Panc1 (cell line): ENCODE measurements around the gene APBB1. TPM values are rescaled to one million over a fixed set of nuclear protein-coding genes. Genes with fewer than 3 reads are reported as not detected.

ENCODE experiments used
- ATAC-seq: fragments of 200-7000 bp; cut with Tn5 transposase; 2 replicates; pipeline ENCODE4 v1.9.1; 2020; ENCODE audit warnings: mild to moderate bottlenecking, moderate library complexity
- BruUV-seq: library from RNA; stranded (reverse); fragments of 400-500 nt; replicated peaks from 2 replicates; lab custom pipeline; 2021; lab: Mats Ljungman, UMichigan
- CTCF ChIA-PET: fragments of 300-600 bp; sonication (Branson Sonifier 250); formaldehyde crosslinking; loops from one replicate; lab custom pipeline; 2022; ENCODE audit warnings: antibody characterized with exemption; lab: Charles Lee
- POLR2A ChIA-PET: fragments of 300-600 bp; sonication (Branson Sonifier 250); formaldehyde crosslinking; loops from one replicate; lab custom pipeline; 2022; ENCODE audit warnings: antibody characterized with exemption; lab: Charles Lee
- DNase-seq: peaks from one replicate; pipeline ENCODE4 v3.0.0-alpha.2; 2010; ENCODE audit warnings: low read depth, low spot score
- H3K27ac ChIP-seq: 2 replicates; pipeline ENCODE4 v1.5.1; 2011; ENCODE audit warnings: mild to moderate bottlenecking, low read length, inconsistent platforms
- H3K27me3 ChIP-seq: fragments of 200-500 bp; sonication (Bioruptor generic); 2 replicates; pipeline ENCODE4 v1.6.0; 2014; ENCODE audit warnings: low read length, inconsistent platforms; ENCODE audit not compliant: control insufficient read depth, insufficient read depth
- H3K36me3 ChIP-seq: fragments of 200-500 bp; sonication (Bioruptor generic); 2 replicates; pipeline ENCODE4 v1.5.1; 2014; ENCODE audit warnings: inconsistent platforms, mild to moderate bottlenecking, low read length, moderate library complexity; ENCODE audit not compliant: control insufficient read depth, insufficient read depth
- H3K4me1 ChIP-seq: 2 replicates; pipeline ENCODE4 v1.5.1; 2011; ENCODE audit warnings: inconsistent platforms, mild to moderate bottlenecking, low read length, moderate library complexity; ENCODE audit not compliant: control insufficient read depth, insufficient read depth
- H3K4me3 ChIP-seq, 2 experiments: 2 replicates each; pipeline ENCODE4 v1.5.1; 2011 to 2012; ENCODE audit warnings: low read depth in 2 of 2, low read length in 2 of 2, mild to moderate bottlenecking in 2 of 2, inconsistent platforms in 1 of 2, moderate library complexity in 1 of 2
- H3K9me3 ChIP-seq: fragments of 200-500 bp; sonication (Bioruptor generic); 2 replicates; pipeline ENCODE4 v1.5.1; 2014; ENCODE audit warnings: low read depth, mild to moderate bottlenecking, inconsistent platforms, low read length, moderate library complexity; ENCODE audit not compliant: control insufficient read depth, insufficient read depth
- POLR2AphosphoS5 ChIP-seq: IDR thresholded peaks from 2 replicates; pipeline ENCODE4 v1.6.1; 2012; ENCODE audit warnings: mild to moderate bottlenecking, low read depth, low read length, moderate library complexity
- SIN3A ChIP-seq: IDR thresholded peaks from 2 replicates; pipeline ENCODE4 v1.6.1; 2012; ENCODE audit warnings: low read depth, mild to moderate bottlenecking, low read length, moderate library complexity, borderline replicate concordance; ENCODE audit not compliant: insufficient read depth
- TCF7L2 ChIP-seq: IDR thresholded peaks from 2 replicates; pipeline ENCODE4 v1.6.1; 2011; ENCODE audit warnings: mild to moderate bottlenecking, low read depth, low read length, inconsistent platforms
- in situ Hi-C: cut with HindIII; loops from 2 replicates; pipeline ENCODE4 v1.10.0; 2016; ENCODE audit warnings: low sequenced_read_pairs, low pct_unique_long_range_greater_than_20kb
- intact Hi-C: fragments of 100-400 bp; cut with micrococcal nuclease; formaldehyde crosslinking; loops from one replicate; pipeline ENCODE4 v1.10.0; 2022; ENCODE audit not compliant: unreplicated experiment
- total RNA-seq: library from RNA; stranded (reverse); gene quantifications from one replicate; pipeline ENCODE4 v1.2.1, GENCODE V29; 2021; ENCODE audit not compliant: unreplicated experiment
- TF ChIP-seq, protein P1 (sequence below), 2 experiments: IDR thresholded peaks; 2 replicates each; pipeline ENCODE4 v1.6.1; 2011 to 2012; ENCODE audit warnings: low read depth in 2 of 2, control low read depth in 1 of 2, low read length in 1 of 2, mild to moderate bottlenecking in 1 of 2, moderate library complexity in 1 of 2; ENCODE audit not compliant: insufficient read depth in 1 of 2
- TF ChIP-seq, protein P2 (sequence below): fragments of 450-650 bp; IDR thresholded peaks from 2 replicates; pipeline ENCODE4 v1.5.1; 2017; ENCODE audit warnings: mild to moderate bottlenecking

APBB1 gene
- total RNA-seq, 1 experiment from 2014 or later = 9.6 TPM

DNA sequence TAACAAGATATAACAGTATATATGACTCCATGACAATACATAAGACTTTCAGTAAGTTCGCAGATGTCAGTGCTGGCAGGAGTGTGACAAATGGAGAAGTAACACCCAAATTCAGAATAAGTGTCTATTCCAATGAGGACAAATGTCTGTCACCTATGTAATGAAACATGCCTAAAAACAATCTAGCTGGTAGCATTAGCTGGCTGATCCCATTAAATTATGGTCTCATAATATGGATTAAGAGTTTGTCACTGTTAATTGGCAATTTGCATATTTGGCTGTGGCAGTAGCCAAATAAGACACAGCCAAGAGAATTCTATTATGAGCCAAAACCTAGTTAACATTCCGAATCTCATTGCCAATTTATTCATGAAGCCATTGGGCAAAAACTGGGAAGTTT lies 68.4 kb downstream of the APBB1 start:
- H3K27ac ChIP-seq = no peak overlapping the region
- CTCF ChIA-PET = interaction anchor here (1.6 to 4.5 kb wide), 2 partner anchors 13 to 99 kb away, joined by 6 to 31 read pairs; no protein-coding TSS in a partner anchor
- DNase-seq (no peak), ATAC-seq (no peak)
- TF ChIP-seq, protein P1, sequence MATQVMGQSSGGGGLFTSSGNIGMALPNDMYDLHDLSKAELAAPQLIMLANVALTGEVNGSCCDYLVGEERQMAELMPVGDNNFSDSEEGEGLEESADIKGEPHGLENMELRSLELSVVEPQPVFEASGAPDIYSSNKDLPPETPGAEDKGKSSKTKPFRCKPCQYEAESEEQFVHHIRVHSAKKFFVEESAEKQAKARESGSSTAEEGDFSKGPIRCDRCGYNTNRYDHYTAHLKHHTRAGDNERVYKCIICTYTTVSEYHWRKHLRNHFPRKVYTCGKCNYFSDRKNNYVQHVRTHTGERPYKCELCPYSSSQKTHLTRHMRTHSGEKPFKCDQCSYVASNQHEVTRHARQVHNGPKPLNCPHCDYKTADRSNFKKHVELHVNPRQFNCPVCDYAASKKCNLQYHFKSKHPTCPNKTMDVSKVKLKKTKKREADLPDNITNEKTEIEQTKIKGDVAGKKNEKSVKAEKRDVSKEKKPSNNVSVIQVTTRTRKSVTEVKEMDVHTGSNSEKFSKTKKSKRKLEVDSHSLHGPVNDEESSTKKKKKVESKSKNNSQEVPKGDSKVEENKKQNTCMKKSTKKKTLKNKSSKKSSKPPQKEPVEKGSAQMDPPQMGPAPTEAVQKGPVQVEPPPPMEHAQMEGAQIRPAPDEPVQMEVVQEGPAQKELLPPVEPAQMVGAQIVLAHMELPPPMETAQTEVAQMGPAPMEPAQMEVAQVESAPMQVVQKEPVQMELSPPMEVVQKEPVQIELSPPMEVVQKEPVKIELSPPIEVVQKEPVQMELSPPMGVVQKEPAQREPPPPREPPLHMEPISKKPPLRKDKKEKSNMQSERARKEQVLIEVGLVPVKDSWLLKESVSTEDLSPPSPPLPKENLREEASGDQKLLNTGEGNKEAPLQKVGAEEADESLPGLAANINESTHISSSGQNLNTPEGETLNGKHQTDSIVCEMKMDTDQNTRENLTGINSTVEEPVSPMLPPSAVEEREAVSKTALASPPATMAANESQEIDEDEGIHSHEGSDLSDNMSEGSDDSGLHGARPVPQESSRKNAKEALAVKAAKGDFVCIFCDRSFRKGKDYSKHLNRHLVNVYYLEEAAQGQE (IDR thresholded peaks at IDR 0.05; ENCODE audit: insufficient read depth in 1 of 2, low read depth in 2 of 2, low read length in 1 of 2) = no peak
- no peak for TF ChIP-seq TCF7L2
- TF ChIP-seq, protein P2, sequence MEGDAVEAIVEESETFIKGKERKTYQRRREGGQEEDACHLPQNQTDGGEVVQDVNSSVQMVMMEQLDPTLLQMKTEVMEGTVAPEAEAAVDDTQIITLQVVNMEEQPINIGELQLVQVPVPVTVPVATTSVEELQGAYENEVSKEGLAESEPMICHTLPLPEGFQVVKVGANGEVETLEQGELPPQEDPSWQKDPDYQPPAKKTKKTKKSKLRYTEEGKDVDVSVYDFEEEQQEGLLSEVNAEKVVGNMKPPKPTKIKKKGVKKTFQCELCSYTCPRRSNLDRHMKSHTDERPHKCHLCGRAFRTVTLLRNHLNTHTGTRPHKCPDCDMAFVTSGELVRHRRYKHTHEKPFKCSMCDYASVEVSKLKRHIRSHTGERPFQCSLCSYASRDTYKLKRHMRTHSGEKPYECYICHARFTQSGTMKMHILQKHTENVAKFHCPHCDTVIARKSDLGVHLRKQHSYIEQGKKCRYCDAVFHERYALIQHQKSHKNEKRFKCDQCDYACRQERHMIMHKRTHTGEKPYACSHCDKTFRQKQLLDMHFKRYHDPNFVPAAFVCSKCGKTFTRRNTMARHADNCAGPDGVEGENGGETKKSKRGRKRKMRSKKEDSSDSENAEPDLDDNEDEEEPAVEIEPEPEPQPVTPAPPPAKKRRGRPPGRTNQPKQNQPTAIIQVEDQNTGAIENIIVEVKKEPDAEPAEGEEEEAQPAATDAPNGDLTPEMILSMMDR = no peak
- TF ChIP-seq SIN3A = no peak
- no peak for TF ChIP-seq POLR2AphosphoS5
- POLR2A ChIA-PET = no interaction called here
- no peaks in the 10 kb centered on the region for H3K9me3 ChIP-seq
- intact Hi-C loops (loop anchor here (5.0 kb wide), 1 partner anchor 53 kb away; no protein-coding TSS in a partner anchor), in situ Hi-C loops (no loop called here)
- no peaks in the 10 kb centered on the region for H3K27me3 ChIP-seq
- H3K36me3 ChIP-seq = no peaks in the 10 kb centered on the region
- H3K4me3 ChIP-seq = no peak overlapping the region
- BruUV-seq = no TSS peak
- no peaks in the 10 kb centered on the region for H3K4me1 ChIP-seq

DNA sequence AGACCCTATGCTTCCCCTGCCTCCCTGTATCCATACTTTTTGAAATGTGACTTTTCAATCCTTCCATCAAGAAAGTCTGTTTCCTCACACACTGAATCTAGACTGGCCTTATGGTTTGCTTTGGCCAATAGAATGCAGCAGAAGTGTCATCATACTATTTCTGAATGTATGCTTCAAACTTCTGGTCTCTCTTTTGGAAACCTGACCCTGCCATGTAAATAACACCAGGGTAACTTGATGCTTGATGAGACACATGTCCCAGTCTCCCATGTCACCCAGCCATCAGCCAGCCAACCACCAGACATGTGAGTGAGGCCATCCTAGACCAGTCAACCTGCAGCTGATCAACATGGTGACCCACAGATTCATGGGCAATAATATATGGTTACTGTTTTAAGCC lies 68.9 kb downstream of the APBB1 start:
- Histone ChIP-seq H3K27ac (no peak overlapping the region), H3K36me3 (no peaks in the 10 kb centered on the region), H3K27me3 (no peaks in the 10 kb centered on the region), H3K4me3 (no peak overlapping the region), H3K9me3 (no peaks in the 10 kb centered on the region), H3K4me1 (no peaks in the 10 kb centered on the region)
- CTCF ChIA-PET = interaction anchor here (0.7 to 1.6 kb wide), 2 partner anchors 13 to 384 kb away, joined by 6 to 9 read pairs; no protein-coding TSS in a partner anchor
- intact Hi-C loops (loop anchor here (5.0 kb wide), 1 partner anchor 53 kb away; no protein-coding TSS in a partner anchor), in situ Hi-C loops (no loop called here)
- TF ChIP-seq TCF7L2 = no peak
- TF ChIP-seq POLR2AphosphoS5 = no peak
- TF ChIP-seq SIN3A = no peak
- TF ChIP-seq, protein P2 = no peak
- TF ChIP-seq, protein P1 (IDR thresholded peaks at IDR 0.05; ENCODE audit: insufficient read depth in 1 of 2, low read depth in 2 of 2, low read length in 1 of 2) = no peak
- DNase-seq = no peak
- POLR2A ChIA-PET = no interaction called here
- no TSS peak for BruUV-seq
- no peak for ATAC-seq
